Natural killer cell treated with Interleukin-12 subunit alpha and Interleukin-12 subunit beta and Interleukin-15 and Interleukin-18, amount 100 ng/mL, for 72 hours (primary cell): ENCODE data around the gene SRSF3. TPM values are rescaled to one million over a fixed set of nuclear protein-coding genes. Genes with fewer than 3 reads are reported as not detected.
"Not testable (repeated sequence)": the region's sequence is repeated elsewhere in the genome, so short reads cannot be mapped to it uniquely, and the experiment has no call there.

Experiments used
- ATAC-seq, 2 donors: fragments of 150-1000 bp; cut with Tn5 transposase in 1 of 2; sonication (Bioruptor Pico), chemical (Tn5 transposase) in 1 of 2; 2 replicates each; pipeline ENCODE4 v1.10.0; 2021
- DNase-seq: peaks from one replicate; pipeline ENCODE4 v3.0.0; 2022; ENCODE audit warnings: low spot score
- H3K27ac Mint-ChIP-seq, 2 donors: 1 replicate in 1 of 2; 2 replicates in 1 of 2; pipeline ENCODE4 v1.8.0; 2022; ENCODE audit warnings: mixed read lengths in 2 of 2, mild to moderate bottlenecking in 1 of 2, moderate library complexity in 1 of 2
- H3K27me3 Mint-ChIP-seq, 2 donors: 1 replicate in 1 of 2; 2 replicates in 1 of 2; pipeline ENCODE4 v1.8.0; 2022; ENCODE audit warnings: mixed read lengths in 2 of 2
- H3K36me3 Mint-ChIP-seq: one replicate; pipeline ENCODE4 v1.8.0; 2022; ENCODE audit warnings: mixed read lengths
- H3K4me1 Mint-ChIP-seq, 2 donors: 1 replicate in 1 of 2; 2 replicates in 1 of 2; pipeline ENCODE4 v1.8.0; 2022; ENCODE audit warnings: low read depth in 2 of 2, mixed read lengths in 2 of 2, mild to moderate bottlenecking in 1 of 2
- H3K4me3 Mint-ChIP-seq: one replicate; pipeline ENCODE4 v1.8.0; 2022; ENCODE audit warnings: mixed read lengths
- H3K9me3 Mint-ChIP-seq: 2 replicates; pipeline ENCODE4 v1.8.0; 2022; ENCODE audit warnings: mixed read lengths
- total RNA-seq, 2 donors: library from RNA; stranded (reverse); gene quantifications; one replicate each; pipeline ENCODE4 v1.2.3, GENCODE V29; 2022

SRSF3 gene
- total RNA-seq, 2 donors from 2014 or later = 455 to 498 TPM

GRCh38 chr6:36649086-36649485 is 54.9 kb downstream of the SRSF3 start:
- Mint-ChIP-seq H3K27me3 (peaks cover 6 to 8% of the 10 kb centered on the region in 2 donors), H3K4me3 (no peak overlapping the region), H3K36me3 (no peaks in the 10 kb centered on the region), H3K4me1 (no peaks in the 10 kb centered on the region), H3K9me3 (no peaks in the 10 kb centered on the region), H3K27ac (no peak overlapping the region)
- no peak for ATAC-seq
- no peak for DNase-seq

- ATAC-seq = no peak
- Mint-ChIP-seq H3K4me3 (no peak overlapping the region), H3K36me3 (no peaks in the 10 kb centered on the region), H3K27me3 (peaks cover 12% of the 10 kb centered on the region in 2 donors), H3K9me3 (no peaks in the 10 kb centered on the region), H3K27ac (no peak overlapping the region), H3K4me1 (no peaks in the 10 kb centered on the region)
- DNase-seq = no peak
These were observed 55.7 kb downstream of the SRSF3 start for GRCh38 chr6:36649701-36650484.

GRCh38 chr6:36650848-36651478 is 56.8 kb downstream of the SRSF3 start:
- ATAC-seq = no peak
- Mint-ChIP-seq H3K27ac (no peak overlapping the region), H3K4me3 (no peak overlapping the region), H3K36me3 (no peaks in the 10 kb centered on the region), H3K9me3 (no peaks in the 10 kb centered on the region), H3K4me1 (no peaks in the 10 kb centered on the region), H3K27me3 (peaks cover 17 to 19% of the 10 kb centered on the region in 2 donors)
- DNase-seq = no peak

DNA sequence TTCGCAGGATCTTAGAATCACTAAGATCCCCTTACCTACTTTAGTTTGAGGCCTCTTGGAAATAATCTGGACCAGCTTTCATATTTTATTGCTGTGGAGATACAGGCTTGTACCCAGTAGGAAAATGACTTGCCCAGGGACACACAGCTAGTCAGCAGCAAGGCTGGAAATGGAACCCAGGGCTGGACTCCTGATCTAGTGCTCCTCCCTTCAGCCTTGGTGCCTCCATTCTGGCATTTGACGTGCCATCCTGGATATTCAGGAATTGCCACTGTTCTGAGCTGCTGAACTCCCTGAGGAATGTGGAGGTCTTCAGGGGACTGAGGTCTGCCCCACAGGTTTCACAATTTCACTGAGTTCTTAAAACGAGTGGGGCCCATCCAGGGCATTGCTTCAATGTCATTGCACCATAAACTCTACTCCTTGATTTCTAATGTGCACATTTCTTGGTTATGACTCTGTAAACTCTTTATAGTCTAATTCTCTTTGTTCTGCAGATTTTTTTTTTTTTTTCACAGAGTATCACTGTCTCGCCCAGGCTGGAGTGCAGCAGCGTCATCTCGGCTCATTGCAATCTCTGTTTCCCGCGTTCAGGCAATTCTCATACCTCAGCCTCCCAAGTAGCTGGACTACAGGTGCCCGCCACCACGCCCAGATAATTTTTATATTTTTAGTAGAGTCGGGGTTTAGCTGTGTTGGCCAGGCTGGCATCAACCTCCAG is 57.7 kb downstream of the SRSF3 start:
- Mint-ChIP-seq H3K4me1 (no peaks in the 10 kb centered on the region), H3K36me3 (no peaks in the 10 kb centered on the region), H3K4me3 (no peak overlapping the region), H3K27ac (no peak overlapping the region), H3K27me3 (peaks cover 19 to 21% of the 10 kb centered on the region in 2 donors), H3K9me3 (no peaks in the 10 kb centered on the region)
- DNase-seq (no peak), ATAC-seq (no peak)

GRCh38 chr6:36654469-36654868 is 60.3 kb downstream of the SRSF3 start:
- H3K27me3 Mint-ChIP-seq = peaks cover 24 to 25% of the 10 kb centered on the region in 2 donors
- H3K27ac Mint-ChIP-seq = not testable (repeated sequence)

More at GRCh38 chr6:36654469-36654868, 60.3 kb downstream of the SRSF3 start:
- not testable (repeated sequence) for H3K4me3 Mint-ChIP-seq, DNase-seq, H3K4me1 Mint-ChIP-seq, H3K9me3 Mint-ChIP-seq, H3K36me3 Mint-ChIP-seq, ATAC-seq

Other genes with a start within 250 kb of the SRSF3 start
- gene ETV7, start 206.7 kb upstream of the SRSF3 start, total RNA-seq = 10 to 100 TPM in 1 of 2 donors, 1 to 10 TPM in 1; 6.9 to 19.8 TPM
- gene PXT1, start 151.5 kb upstream of the SRSF3 start, total RNA-seq = under 1 TPM; 0.20 to 0.31 TPM
- gene KCTD20, start 151.4 kb upstream of the SRSF3 start, total RNA-seq = 10 to 100 TPM; 61.4 to 62.4 TPM
- gene STK38, start 46.9 kb upstream of the SRSF3 start, total RNA-seq = 10 to 100 TPM; 26.4 to 32.5 TPM
- gene CDKN1A, start 84.4 kb downstream of the SRSF3 start, total RNA-seq = 100 to 1,000 TPM; 176 to 617 TPM
- 1 to 10 TPM; 4.1 to 7.9 TPM for gene RAB44, start 103.5 kb downstream of the SRSF3 start, total RNA-seq
- 1 to 10 TPM; 2.9 to 4.0 TPM for gene CPNE5, start 245.1 kb downstream of the SRSF3 start, total RNA-seq